ENCODE measurements around the gene PRKAG3. TPM values are rescaled to one million over a fixed set of nuclear protein-coding genes. Genes with fewer than 3 reads are reported as not detected.

Gene PRKAG3
- total RNA-seq, 3 donors from 2014 or later (not counting 1 experiment from before 2014, with no cell fraction given): not detected

DNA sequence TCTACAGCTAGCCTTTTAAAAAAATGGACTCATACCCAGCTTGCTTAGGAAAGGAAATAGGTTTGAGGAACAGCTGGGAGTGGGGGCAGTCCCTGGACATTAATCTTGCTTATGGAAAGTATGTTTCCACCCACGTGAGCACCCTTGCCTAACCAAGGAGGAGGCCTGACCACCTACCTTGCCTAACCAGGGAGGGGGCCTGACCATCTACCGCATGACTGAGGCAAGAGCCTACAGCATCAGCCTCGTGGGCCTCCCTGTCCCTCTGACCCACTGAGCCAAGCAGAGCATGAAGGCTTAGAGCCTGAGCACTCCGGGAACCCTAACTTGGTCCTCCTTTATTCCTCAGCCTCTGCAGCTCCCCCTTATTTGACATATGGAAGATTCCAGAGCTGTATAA lies 20.2 kb downstream of the PRKAG3 start:
- H3K4me1 Mint-ChIP-seq: no peaks in the 10 kb centered on the region
- H3K27ac ChIP-seq (ENCODE audit: low read length): no peak overlapping the region
- no peaks in the 10 kb centered on the region for H3K9me3 ChIP-seq (ENCODE audit: control insufficient read depth, insufficient read depth, low read length)
- H3K27me3 ChIP-seq (ENCODE audit: control insufficient read depth, insufficient read depth, low read length): no peaks in the 10 kb centered on the region
- H3K4me3 ChIP-seq (ENCODE audit: low read length): no peak overlapping the region
- no peaks in the 10 kb centered on the region for H3K36me3 ChIP-seq (ENCODE audit: control insufficient read depth, insufficient read depth, low read length)
- WGBS (ENCODE audit: insufficient coverage): 67% methylated on average over 4 of the region's 4 CpGs
- H3K27me3 Mint-ChIP-seq (ENCODE audit: low read depth in 2 of 2): peaks cover 11 to 29% of the 10 kb centered on the region in 2 donors
- intact Hi-C loops (cut with micrococcal nuclease): no loop called here
- ATAC-seq (no peak), DNase-seq (no peak)
- H3K36me3 Mint-ChIP-seq: no peaks in the 10 kb centered on the region
- no peaks in the 10 kb centered on the region for H3K4me1 ChIP-seq (ENCODE audit: control insufficient read depth, insufficient read depth, low read length)
- H3K4me3 Mint-ChIP-seq: no peak overlapping the region
- H3K9me3 Mint-ChIP-seq: no peaks in the 10 kb centered on the region
- no peak overlapping the region for H3K27ac Mint-ChIP-seq
- TF ChIP-seq, protein P1, sequence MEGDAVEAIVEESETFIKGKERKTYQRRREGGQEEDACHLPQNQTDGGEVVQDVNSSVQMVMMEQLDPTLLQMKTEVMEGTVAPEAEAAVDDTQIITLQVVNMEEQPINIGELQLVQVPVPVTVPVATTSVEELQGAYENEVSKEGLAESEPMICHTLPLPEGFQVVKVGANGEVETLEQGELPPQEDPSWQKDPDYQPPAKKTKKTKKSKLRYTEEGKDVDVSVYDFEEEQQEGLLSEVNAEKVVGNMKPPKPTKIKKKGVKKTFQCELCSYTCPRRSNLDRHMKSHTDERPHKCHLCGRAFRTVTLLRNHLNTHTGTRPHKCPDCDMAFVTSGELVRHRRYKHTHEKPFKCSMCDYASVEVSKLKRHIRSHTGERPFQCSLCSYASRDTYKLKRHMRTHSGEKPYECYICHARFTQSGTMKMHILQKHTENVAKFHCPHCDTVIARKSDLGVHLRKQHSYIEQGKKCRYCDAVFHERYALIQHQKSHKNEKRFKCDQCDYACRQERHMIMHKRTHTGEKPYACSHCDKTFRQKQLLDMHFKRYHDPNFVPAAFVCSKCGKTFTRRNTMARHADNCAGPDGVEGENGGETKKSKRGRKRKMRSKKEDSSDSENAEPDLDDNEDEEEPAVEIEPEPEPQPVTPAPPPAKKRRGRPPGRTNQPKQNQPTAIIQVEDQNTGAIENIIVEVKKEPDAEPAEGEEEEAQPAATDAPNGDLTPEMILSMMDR (IDR thresholded peaks at IDR 0.05): no peak

DNA sequence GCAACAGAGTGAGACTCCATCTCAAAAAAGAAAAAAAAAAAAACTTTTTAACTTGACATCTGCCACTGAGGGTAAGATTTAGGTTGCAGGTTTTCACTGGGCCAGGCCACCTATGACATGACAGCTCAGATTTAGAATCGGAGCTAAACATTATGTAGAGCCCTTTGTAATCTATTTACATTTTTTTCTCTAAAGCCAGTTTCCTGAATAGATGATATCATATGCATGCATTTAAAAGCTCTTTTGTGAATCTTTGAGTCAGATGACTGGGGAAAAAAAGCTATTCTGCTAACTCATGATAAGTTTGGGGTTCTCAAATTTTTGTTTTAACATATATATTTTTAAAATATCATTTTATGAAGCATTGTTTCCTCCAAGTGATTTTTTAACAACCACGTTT lies 21.3 kb downstream of the PRKAG3 start:
- Histone ChIP-seq H3K4me1 (ENCODE audit: control insufficient read depth, insufficient read depth, low read length) (no peaks in the 10 kb centered on the region), H3K36me3 (ENCODE audit: control insufficient read depth, insufficient read depth, low read length) (no peaks in the 10 kb centered on the region), H3K9me3 (ENCODE audit: control insufficient read depth, insufficient read depth, low read length) (no peaks in the 10 kb centered on the region), H3K4me3 (ENCODE audit: low read length) (no peak overlapping the region), H3K27ac (ENCODE audit: low read length) (no peak overlapping the region), H3K27me3 (ENCODE audit: control insufficient read depth, insufficient read depth, low read length) (peaks cover 1% of the 10 kb centered on the region)
- Mint-ChIP-seq H3K27me3 (ENCODE audit: low read depth in 2 of 2) (peaks cover 14 to 39% of the 10 kb centered on the region in 2 donors), H3K36me3 (no peaks in the 10 kb centered on the region), H3K4me3 (no peak overlapping the region), H3K4me1 (no peaks in the 10 kb centered on the region), H3K27ac (no peak overlapping the region), H3K9me3 (peaks cover 0 to under 1% of the 10 kb centered on the region in 2 donors)
- WGBS (ENCODE audit: insufficient coverage): 0% methylated on average over 1 of the region's 2 CpGs
- no peak for DNase-seq
- TF ChIP-seq, protein P1 (IDR thresholded peaks at IDR 0.05): no peak
- intact Hi-C loops (cut with micrococcal nuclease): no loop called here
- ATAC-seq: no peak

GRCh38 chr2:218809515-218809914 lies 22.1 kb downstream of the PRKAG3 start:
- 89% methylated on average over 12 of the region's 12 CpGs for WGBS (ENCODE audit: insufficient coverage)
- no peaks in the 10 kb centered on the region for H3K36me3 ChIP-seq (ENCODE audit: control insufficient read depth, insufficient read depth, low read length)
- no peak for DNase-seq
- H3K9me3 ChIP-seq (ENCODE audit: control insufficient read depth, insufficient read depth, low read length): peaks cover 4% of the 10 kb centered on the region
- H3K4me1 Mint-ChIP-seq: no peaks in the 10 kb centered on the region
- ATAC-seq: no peak
- no peak overlapping the region for H3K4me3 Mint-ChIP-seq
- intact Hi-C loops (cut with micrococcal nuclease): no loop called here
- H3K9me3 Mint-ChIP-seq: peaks cover 2 to 5% of the 10 kb centered on the region in 2 donors
- no peak overlapping the region for H3K27ac ChIP-seq (ENCODE audit: low read length)
- no peaks in the 10 kb centered on the region for H3K4me1 ChIP-seq (ENCODE audit: control insufficient read depth, insufficient read depth, low read length)
- peaks cover 8% of the 10 kb centered on the region for H3K27me3 ChIP-seq (ENCODE audit: control insufficient read depth, insufficient read depth, low read length)
- H3K27me3 Mint-ChIP-seq (ENCODE audit: low read depth in 2 of 2): peaks cover 19 to 44% of the 10 kb centered on the region in 2 donors
- TF ChIP-seq, protein P1 (IDR thresholded peaks at IDR 0.05): no peak
- no peak overlapping the region for H3K27ac Mint-ChIP-seq
- no peaks in the 10 kb centered on the region for H3K36me3 Mint-ChIP-seq
- no peak overlapping the region for H3K4me3 ChIP-seq (ENCODE audit: low read length)

DNA sequence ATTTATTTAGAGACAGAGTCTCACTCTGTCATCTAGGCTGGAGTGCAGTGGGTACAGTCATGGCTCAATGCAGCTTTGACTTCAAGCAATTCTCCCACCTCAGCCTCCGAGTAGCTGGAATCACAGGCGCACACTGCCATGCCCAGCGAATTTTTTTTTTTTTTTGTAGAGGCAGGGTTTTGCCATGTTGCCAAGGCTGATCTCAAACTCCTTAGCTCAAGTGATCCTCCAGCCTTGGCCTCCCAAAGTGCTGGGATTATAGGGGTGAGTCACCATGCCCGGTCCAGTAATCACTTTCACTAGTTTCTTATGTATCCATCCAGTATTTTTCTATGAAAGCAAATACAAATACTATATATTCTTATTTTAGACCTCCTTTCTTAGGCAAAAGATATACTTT lies 24.0 kb downstream of the PRKAG3 start:
- Mint-ChIP-seq H3K4me3 (no peak overlapping the region), H3K27me3 (ENCODE audit: low read depth in 2 of 2) (peaks cover 15 to 44% of the 10 kb centered on the region in 2 donors), H3K27ac (no peak overlapping the region), H3K9me3 (peaks cover 2 to 5% of the 10 kb centered on the region in 2 donors), H3K36me3 (no peaks in the 10 kb centered on the region), H3K4me1 (no peaks in the 10 kb centered on the region)
- TF ChIP-seq, protein P1 (IDR thresholded peaks at IDR 0.05): no peak
- peaks cover 14% of the 10 kb centered on the region for H3K27me3 ChIP-seq (ENCODE audit: control insufficient read depth, insufficient read depth, low read length)
- H3K9me3 ChIP-seq (ENCODE audit: control insufficient read depth, insufficient read depth, low read length): peaks cover 4% of the 10 kb centered on the region
- intact Hi-C loops (cut with micrococcal nuclease): no loop called here
- peaks cover 3% of the 10 kb centered on the region for H3K4me1 ChIP-seq (ENCODE audit: control insufficient read depth, insufficient read depth, low read length)
- H3K4me3 ChIP-seq (ENCODE audit: low read length): no peak overlapping the region
- DNase-seq: no peak
- no peak for ATAC-seq
- WGBS (ENCODE audit: insufficient coverage): 89% methylated on average over 4 of the region's 4 CpGs
- H3K27ac ChIP-seq (ENCODE audit: low read length): no peak overlapping the region
- no peaks in the 10 kb centered on the region for H3K36me3 ChIP-seq (ENCODE audit: control insufficient read depth, insufficient read depth, low read length)

Measured in natural killer cell (primary cell).